PC-9 (cell line): Measurements from ENCODE around the gene HSPA1B. TPM values are rescaled to one million over a fixed set of nuclear protein-coding genes. Genes with fewer than 3 reads are reported as not detected.
"Not testable (repeated sequence)": the region's sequence is repeated elsewhere in the genome, so short reads cannot be mapped to it uniquely, and the experiment has no call there.

Experiments used
- BruUV-seq: library from RNA; stranded (reverse); fragments of 400-500 nt; replicated peaks from 2 replicates; lab custom pipeline; 2021; lab: Mats Ljungman, UMichigan
- CTCF ChIA-PET: fragments of 300-600 bp; sonication (Branson Sonifier 250); formaldehyde crosslinking; loops from one replicate; lab custom pipeline; 2022; ENCODE audit warnings: antibody characterized with exemption; lab: Charles Lee
- POLR2A ChIA-PET: fragments of 300-600 bp; sonication (Branson Sonifier 250); formaldehyde crosslinking; loops from one replicate; lab custom pipeline; 2022; ENCODE audit warnings: antibody characterized with exemption; ENCODE audit not compliant: unreplicated experiment; lab: Charles Lee
- DNase-seq, 2 experiments: peaks; one replicate each; pipeline versions ENCODE4 v3.0.0 to v3.0.0-alpha.2; 2015 to 2022; ENCODE audit warnings: mixed read lengths in 1 of 2
- H2AFZ ChIP-seq: fragments of 200-600 bp; sonication (generic); 2 replicates; pipeline ENCODE4 v1.8.1; 2017; ENCODE audit warnings: antibody characterized with exemption
- H3F3A ChIP-seq: fragments of 200-600 bp; sonication (generic); 2 replicates; pipeline ENCODE4 v1.8.1; 2017; ENCODE audit warnings: antibody characterized with exemption, mild to moderate bottlenecking, low read depth; ENCODE audit not compliant: insufficient read depth
- H3K27ac ChIP-seq: fragments of 200-600 bp; sonication (generic); 2 replicates; pipeline ENCODE4 v1.6.1; 2016; ENCODE audit warnings: mixed run types
- H3K27me3 ChIP-seq: fragments of 200-600 bp; sonication (generic); 2 replicates; pipeline ENCODE4 v1.6.1; 2016; ENCODE audit warnings: low read depth, mixed run types; ENCODE audit not compliant: insufficient read depth
- H3K36me3 ChIP-seq: fragments of 200-600 bp; sonication (generic); 2 replicates; pipeline ENCODE4 v1.6.1; 2016; ENCODE audit warnings: low read depth, mixed run types
- H3K4me1 ChIP-seq: fragments of 200-600 bp; sonication (generic); replicated peaks from 2 replicates; pipeline ENCODE4 v1.6.1; 2016; ENCODE audit warnings: mixed run types; ENCODE audit not compliant: insufficient read depth
- H3K4me2 ChIP-seq: fragments of 200-600 bp; sonication (generic); 2 replicates; pipeline ENCODE4 v1.6.1; 2017; ENCODE audit warnings: mixed run types
- H3K4me3 ChIP-seq: fragments of 200-600 bp; sonication (generic); 2 replicates; pipeline ENCODE4 v1.6.1; 2016; ENCODE audit warnings: mixed run types
- H3K79me2 ChIP-seq: fragments of 200-600 bp; sonication (generic); 2 replicates; pipeline ENCODE4 v1.6.1; 2017; ENCODE audit warnings: low read depth, mixed run types
- H3K9me2 ChIP-seq: fragments of 200-600 bp; sonication (generic); 2 replicates; pipeline ENCODE4 v1.8.1; 2017; ENCODE audit warnings: mild to moderate bottlenecking; ENCODE audit not compliant: insufficient read depth
- H3K9me3 ChIP-seq: fragments of 200-600 bp; sonication (generic); 2 replicates; pipeline ENCODE4 v1.8.1; 2016; ENCODE audit warnings: low read depth; ENCODE audit not compliant: insufficient read depth
- H4K20me1 ChIP-seq: fragments of 200-600 bp; sonication (generic); 2 replicates; pipeline ENCODE4 v1.8.1; 2017; ENCODE audit not compliant: insufficient read depth
- CTCF ChIP-seq: fragments of 200-600 bp; sonication (generic); conservative IDR thresholded peaks from 2 replicates; pipeline ENCODE4 v1.6.1; 2017; ENCODE audit warnings: mixed run types, antibody characterized with exemption, mild to moderate bottlenecking, moderate library complexity
- EZH2 ChIP-seq: fragments of 200-600 bp; sonication (generic); IDR thresholded peaks from 2 replicates; pipeline ENCODE4 v1.8.0; 2017; ENCODE audit warnings: antibody characterized with exemption, low read depth
- intact Hi-C: fragments of 100-400 bp; cut with micrococcal nuclease; formaldehyde crosslinking; loops from one replicate; pipeline ENCODE4 v1.10.0; 2022; ENCODE audit not compliant: unreplicated experiment
- total RNA-seq: library from RNA; stranded (reverse); gene quantifications from 2 replicates; pipeline ENCODE4 v1.2.3, GENCODE V29; 2021

The HSPA1B gene
- total RNA-seq, 1 experiment from 2014 or later = 334 TPM

GRCh38 chr6:31815025-31815838 lies 12.3 kb upstream of the HSPA1B start, which contains the start of the genes HSPA1A and HSPA1L:
HSPA1A (plus strand) TSS chr6:31815543; CDS start chr6:31815757, 214 bp downstream.
HSPA1L (minus strand) TSS chr6:31815283; CDS start chr6:31811972, 3,311 bp downstream.
- TSS peak; percentile 94 for BruUV-seq
- intact Hi-C loops = loop anchor here (2.0 kb wide), 3 partner anchors 16 to 38 kb away; partner anchors contain the start of gene VWA7
- Histone ChIP-seq H3K27me3 (no peaks in the 10 kb centered on the region), H3K79me2 (peaks cover 49% of the 10 kb centered on the region), H4K20me1 (peaks cover 19% of the 10 kb centered on the region), H3F3A (peaks cover 47% of the 10 kb centered on the region), H3K9me2 (no peaks in the 10 kb centered on the region), H3K36me3 (no peaks in the 10 kb centered on the region), H3K4me3 (peak within 1 kb of the TSS; percentile 84), H3K9me3 (no peaks in the 10 kb centered on the region), H3K27ac (peak within 1 kb of the TSS; percentile 92), H2AFZ (peak within 1 kb of the TSS; percentile 97), H3K4me1 (peaks cover 22% of the 10 kb centered on the region), H3K4me2 (peak within 1 kb of the TSS; percentile 100)
- ChIA-PET POLR2A (interaction anchor here (0.6 to 1.9 kb wide), 12 partner anchors 8 to 1157 kb away, joined by 3 to 42 read pairs (median 5); partner anchors contain the start of genes HSPA1B, LSM2, NEU1 and VARS1), CTCF (interaction anchor here (0.5 to 1.4 kb wide), 2 partner anchors 19 to 64 kb away, joined by 3 to 4 read pairs; partner anchors contain the start of genes SLC44A4 and VARS1)
- DNase-seq = peak; percentile 94 to 97
- TF ChIP-seq EZH2 (no peak), CTCF (no peak)

- Histone ChIP-seq H3F3A (peaks cover 65% of the 10 kb centered on the region), H4K20me1 (peaks cover 19% of the 10 kb centered on the region), H3K79me2 (peaks cover 64% of the 10 kb centered on the region), H3K4me1 (peaks cover 38% of the 10 kb centered on the region), H3K27ac (peak overlapping the region; percentile 98; the same call in 1 of the 2 replicates), H3K4me3 (peak overlapping the region; percentile 81), H3K4me2 (peak overlapping the region; percentile 98)
- H3K27me3 ChIP-seq, H3K9me3 ChIP-seq, CTCF ChIA-PET, H3K9me2 ChIP-seq, H3K36me3 ChIP-seq, H2AFZ ChIP-seq, DNase-seq, intact Hi-C loops: not testable (repeated sequence)
- BruUV-seq = TSS peak; percentile 38
- POLR2A ChIA-PET = interaction anchor here (0.7 kb wide), 1 partner anchor 219 kb away, joined by 3 read pairs; no protein-coding TSS in a partner anchor
Measured at GRCh38 chr6:31817133-31817928, 10.2 kb upstream of the HSPA1B start.

GRCh38 chr6:31817929-31818511 lies 9.5 kb upstream of the HSPA1B start:
- DNase-seq = peak; percentile 53 to 55
- H3K4me2 ChIP-seq = peak overlapping the region; percentile 98
- H2AFZ ChIP-seq, H3K9me3 ChIP-seq, intact Hi-C loops, CTCF ChIA-PET, H3K9me2 ChIP-seq, H3K36me3 ChIP-seq, BruUV-seq, H3K27me3 ChIP-seq: not testable (repeated sequence)
- H3F3A ChIP-seq = peaks cover 71% of the 10 kb centered on the region
- peaks cover 19% of the 10 kb centered on the region for H4K20me1 ChIP-seq
- H3K4me3 ChIP-seq = peak overlapping the region; percentile 81
- H3K27ac ChIP-seq = peak overlapping the region; percentile 98
- peaks cover 45% of the 10 kb centered on the region for H3K4me1 ChIP-seq
- POLR2A ChIA-PET = interaction anchor here (0.7 to 1.0 kb wide), 3 partner anchors 17 to 220 kb away, joined by 3 to 4 read pairs (median 3); partner anchors contain the start of gene CLIC1
- peaks cover 65% of the 10 kb centered on the region for H3K79me2 ChIP-seq
